Small intestine (tissue), 7 donors: ENCODE results near the gene KCNH1. TPM values are rescaled to one million over a fixed set of nuclear protein-coding genes. Genes with fewer than 3 reads are reported as not detected.

ENCODE experiments used
- DNase-seq, 2 donors: peaks; one replicate each; pipeline versions ENCODE4 v3.0.0 to v3.0.0-alpha.2; 2013
- FAIRE-seq: peaks from 2 replicates; lab custom pipeline; 2012; peaks lifted over from hg19 to GRCh38; lab: Jason Lieb, UNC
- H3K27ac ChIP-seq, 3 donors: one replicate each; pipeline ENCODE4 v1.5.1; 2013; ENCODE audit warnings: low read length in 2 of 3, mild to moderate bottlenecking in 2 of 3, control low read depth in 1 of 3, inconsistent platforms in 1 of 3, low read depth in 1 of 3, moderate library complexity in 1 of 3
- H3K27me3 ChIP-seq, 3 donors: one replicate each; pipeline ENCODE4 v1.6.1; 2013; ENCODE audit warnings: low read length in 3 of 3, inconsistent platforms in 1 of 3; ENCODE audit not compliant: control insufficient read depth in 3 of 3, insufficient read depth in 3 of 3
- H3K36me3 ChIP-seq, 3 donors: one replicate each; pipeline ENCODE4 v1.6.1; 2013; ENCODE audit warnings: low read length in 3 of 3, inconsistent platforms in 1 of 3, low read depth in 1 of 3, mild to moderate bottlenecking in 1 of 3, moderate library complexity in 1 of 3; ENCODE audit not compliant: control insufficient read depth in 3 of 3, insufficient read depth in 2 of 3
- H3K4me1 ChIP-seq, 3 donors: one replicate each; pipeline ENCODE4 v1.6.1; 2013; ENCODE audit warnings: low read length in 2 of 3, inconsistent platforms in 1 of 3, low read depth in 1 of 3, mild to moderate bottlenecking in 1 of 3, moderate library complexity in 1 of 3; ENCODE audit not compliant: control insufficient read depth in 3 of 3, insufficient read depth in 2 of 3
- H3K4me3 ChIP-seq, 3 donors: one replicate each; pipeline ENCODE4 v1.5.1; 2013; ENCODE audit warnings: low read length in 3 of 3, control low read depth in 1 of 3, inconsistent platforms in 1 of 3, low read depth in 1 of 3, mild to moderate bottlenecking in 1 of 3, moderate library complexity in 1 of 3
- H3K9me3 ChIP-seq, 2 donors: one replicate each; pipeline ENCODE4 v1.6.1; 2013; ENCODE audit warnings: low read depth in 1 of 2, low read length in 1 of 2; ENCODE audit not compliant: control insufficient read depth in 2 of 2, insufficient read depth in 1 of 2
- WGBS, 3 donors: extraction: QIAGEN DNeasy Blood & Tissue Kit; methylation state at CpG; one replicate each; pipeline ENCODE4 v1.1.7; 2013; 5-methylcytosine and 5-hydroxymethylcytosine counted together
- polyA plus RNA-seq, 4 donors: library from polyadenylated mRNA; stranded (reverse) in 3 of 4; unstranded in 1 of 4; fragments of 200-250 nt in 3 of 4; fragments of 120-200 nt in 1 of 4; gene quantifications; one replicate each; pipeline versions ENCODE4 v1.2.1 to v1.2.3, GENCODE V29; 2013
- donor health status: healthy with polysubstance abuse.
- donor health status: control.
- donor health status: control.
- donor health status: Bipolar disorder and iron deficiency.
- donor health status: healthy.

Gene KCNH1
- polyA plus RNA-seq, 4 donors = 0.13 to 0.42 TPM; not detected in 2

DNA sequence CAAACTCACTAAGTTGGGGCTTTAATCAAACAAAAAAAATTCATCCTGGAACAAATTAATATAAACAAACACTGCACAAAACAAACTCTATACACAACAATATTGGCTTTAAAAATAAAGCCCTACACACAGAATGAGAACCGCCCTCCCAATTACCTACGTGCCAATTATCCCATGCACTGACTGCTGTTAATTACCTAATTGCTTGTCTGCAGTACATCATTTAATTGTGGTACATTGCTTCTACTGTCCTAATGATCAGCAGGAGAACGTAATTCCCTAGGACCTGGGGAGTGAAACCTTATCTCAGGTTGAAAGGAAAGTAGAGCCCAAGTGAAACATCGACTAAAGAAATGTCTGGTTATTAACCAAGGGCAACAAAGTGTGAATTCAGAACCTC lies 364.5 kb downstream of the KCNH1 start:
- Histone ChIP-seq H3K4me1 (no peaks in the 10 kb centered on the region), H3K9me3 (no peaks in the 10 kb centered on the region), H3K27me3 (no peaks in the 10 kb centered on the region), H3K27ac (no peak overlapping the region), H3K36me3 (no peaks in the 10 kb centered on the region), H3K4me3 (no peak overlapping the region)
- WGBS, 3 donors = 66 to 74% (median 73%) methylated on average over 4 of the region's 4 CpGs
- FAIRE-seq = no peak
- no peak for DNase-seq

- DNase-seq = no peak
- Histone ChIP-seq H3K27ac (no peak overlapping the region), H3K27me3 (no peaks in the 10 kb centered on the region), H3K36me3 (no peaks in the 10 kb centered on the region), H3K4me1 (no peaks in the 10 kb centered on the region), H3K9me3 (peaks cover 0 to 7% of the 10 kb centered on the region in 2 donors), H3K4me3 (no peak overlapping the region)
- 35 to 40% (median 38%) methylated on average over 2 of the region's 2 CpGs for WGBS, 3 donors
- FAIRE-seq = no peak
Measured at GRCh38 chr1:210764536-210764935, 369.4 kb downstream of the KCNH1 start.

- no peak for DNase-seq
- H3K9me3 ChIP-seq = peaks cover 0 to 7% of the 10 kb centered on the region in 2 donors
- H3K27ac ChIP-seq = no peak overlapping the region
- FAIRE-seq = no peak
- H3K27me3 ChIP-seq = no peaks in the 10 kb centered on the region
- 69 to 75% (median 71%) methylated on average over 4 of the region's 4 CpGs for WGBS, 3 donors
- H3K4me1 ChIP-seq = no peaks in the 10 kb centered on the region
- H3K4me3 ChIP-seq = no peak overlapping the region
- no peaks in the 10 kb centered on the region for H3K36me3 ChIP-seq
Measured at GRCh38 chr1:210758761-210759160, 375.2 kb downstream of the KCNH1 start.

DNA sequence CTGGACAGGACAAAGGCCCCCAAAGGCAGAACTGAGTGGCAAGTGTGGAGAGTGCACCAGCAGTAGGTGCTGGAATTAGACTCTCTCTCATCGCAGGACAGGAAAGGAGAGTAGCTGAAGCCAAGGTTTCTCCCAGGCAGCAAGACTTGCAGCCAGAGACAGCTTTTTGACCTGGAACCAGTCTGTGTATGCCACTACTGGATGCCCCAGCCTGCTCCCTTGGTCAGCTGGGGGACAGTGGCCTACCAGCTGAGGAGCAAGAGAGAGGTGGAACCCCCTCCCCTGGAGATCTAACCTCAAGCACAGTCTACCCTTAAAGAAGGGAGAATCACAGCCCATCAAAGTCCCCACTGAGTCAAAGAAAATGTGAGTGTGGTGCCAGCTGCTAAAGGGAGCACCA lies 375.7 kb downstream of the KCNH1 start:
- H3K36me3 ChIP-seq = no peaks in the 10 kb centered on the region
- H3K27ac ChIP-seq = no peak overlapping the region
- WGBS, 3 donors = 88 to 94% (median 93%) methylated on average over 1 of the region's 1 CpG
- no peaks in the 10 kb centered on the region for H3K4me1 ChIP-seq
- no peak overlapping the region for H3K4me3 ChIP-seq
- no peaks in the 10 kb centered on the region for H3K27me3 ChIP-seq
- no peak for DNase-seq
- FAIRE-seq = no peak
- peaks cover 0 to 7% of the 10 kb centered on the region in 2 donors for H3K9me3 ChIP-seq

DNA sequence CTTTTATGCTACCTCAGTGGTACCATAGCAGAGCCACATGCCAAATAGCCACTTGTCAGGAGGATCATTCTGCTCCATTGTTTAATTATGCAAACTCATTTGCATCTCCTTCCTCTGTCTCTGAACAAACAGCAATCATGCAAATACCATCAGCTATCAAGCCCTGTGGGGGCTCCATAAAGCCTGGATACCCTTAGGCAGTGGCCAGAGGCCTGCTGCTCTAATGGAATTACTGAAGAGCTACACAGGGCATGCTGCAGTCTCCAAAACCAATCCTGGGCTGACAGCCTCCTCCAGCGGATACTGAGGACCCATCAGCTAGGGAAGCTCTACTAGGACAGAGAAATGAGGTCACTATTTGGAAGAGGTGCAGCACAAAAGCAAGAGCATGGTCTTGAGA lies 376.3 kb downstream of the KCNH1 start:
- no peaks in the 10 kb centered on the region for H3K27me3 ChIP-seq
- H3K36me3 ChIP-seq = no peaks in the 10 kb centered on the region
- peaks cover 0 to 7% of the 10 kb centered on the region in 2 donors for H3K9me3 ChIP-seq
- FAIRE-seq (no peak), DNase-seq (no peak)
- WGBS, 3 donors = 67 to 91% (median 84%) methylated on average over 1 of the region's 1 CpG
- H3K4me1 ChIP-seq = no peaks in the 10 kb centered on the region
- no peak overlapping the region for H3K4me3 ChIP-seq
- H3K27ac ChIP-seq = no peak overlapping the region

DNA sequence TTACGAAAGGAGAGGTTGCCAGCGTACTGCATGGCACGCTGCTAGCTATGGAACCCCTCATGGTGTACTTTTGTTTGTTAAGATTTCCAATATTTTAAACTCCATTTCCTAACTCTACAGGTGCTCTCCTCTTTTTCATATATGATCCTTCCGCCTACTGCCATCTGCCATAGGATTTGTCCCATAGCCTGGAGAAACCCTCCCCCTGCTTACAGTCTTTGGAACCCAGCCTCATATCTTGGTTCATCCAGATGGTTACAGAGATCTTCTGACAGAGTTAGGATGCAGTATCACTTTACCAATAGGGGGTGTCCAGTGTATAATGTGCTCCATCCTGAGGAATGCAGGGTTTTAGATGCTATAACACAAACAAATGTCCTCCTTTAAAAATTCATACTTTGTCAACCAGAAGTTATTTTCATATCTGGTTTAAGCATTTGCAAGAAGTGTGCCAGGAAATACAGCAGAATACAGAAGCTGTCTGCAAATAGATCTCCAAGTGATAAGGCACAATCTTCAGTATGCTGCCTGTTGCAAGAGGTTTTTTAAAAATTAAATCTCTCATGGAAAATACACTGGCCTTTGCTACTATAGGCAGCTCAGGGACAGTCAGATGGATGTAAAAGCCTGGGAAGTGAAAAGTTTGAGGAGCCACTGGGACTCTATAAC lies 377.8 kb downstream of the KCNH1 start:
- WGBS, 3 donors = 96% methylated on average over 4 of the region's 4 CpGs
- FAIRE-seq (no peak), DNase-seq (no peak)
- Histone ChIP-seq H3K27ac (no peak overlapping the region), H3K36me3 (no peaks in the 10 kb centered on the region), H3K27me3 (no peaks in the 10 kb centered on the region), H3K9me3 (peaks cover 0 to 7% of the 10 kb centered on the region in 2 donors), H3K4me1 (no peaks in the 10 kb centered on the region), H3K4me3 (no peak overlapping the region)

- Histone ChIP-seq H3K9me3 (peaks cover 0 to 4% of the 10 kb centered on the region in 2 donors), H3K36me3 (no peaks in the 10 kb centered on the region), H3K27ac (no peak overlapping the region), H3K4me3 (no peak overlapping the region), H3K27me3 (no peaks in the 10 kb centered on the region), H3K4me1 (no peaks in the 10 kb centered on the region)
- FAIRE-seq (no peak), DNase-seq (no peak)
- 48 to 63% (median 48%) methylated on average over 8 of the region's 8 CpGs for WGBS, 3 donors
Measured at GRCh38 chr1:210754878-210755665, 378.9 kb downstream of the KCNH1 start.

DNA sequence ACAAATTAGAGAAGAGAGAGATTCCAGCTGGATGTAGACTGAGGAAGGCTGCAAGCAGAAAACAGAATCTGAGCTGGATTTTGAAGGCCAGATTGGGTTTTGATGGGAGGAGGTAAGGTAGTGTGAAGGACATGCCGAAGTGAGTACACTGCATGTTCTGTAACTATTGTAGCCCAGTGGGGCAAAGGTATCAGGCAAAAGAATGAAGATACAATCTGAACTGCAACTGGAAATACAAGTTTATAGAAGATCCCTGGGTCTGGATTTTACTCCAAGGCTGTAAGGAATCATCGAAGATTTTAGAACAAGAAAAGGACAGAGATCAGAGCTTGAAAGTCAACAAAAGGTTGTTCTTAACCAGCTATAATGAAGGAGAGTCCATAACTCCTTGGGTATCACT lies 382.0 kb downstream of the KCNH1 start:
- Histone ChIP-seq H3K27me3 (no peaks in the 10 kb centered on the region), H3K4me3 (no peak overlapping the region), H3K27ac (no peak overlapping the region), H3K36me3 (no peaks in the 10 kb centered on the region), H3K9me3 (no peaks in the 10 kb centered on the region), H3K4me1 (no peaks in the 10 kb centered on the region)
- WGBS, 3 donors = 79 to 82% (median 81%) methylated on average over 2 of the region's 2 CpGs
- FAIRE-seq (no peak), DNase-seq (no peak)
